LNCaP clone FGC (cell line): ENCODE measurements around the gene RABGAP1L.
"Not testable (repeated sequence)": the region's sequence is repeated elsewhere in the genome, so short reads cannot be mapped to it uniquely, and the experiment has no call there.

Experiments
- DNase-seq: peaks from one replicate; pipeline ENCODE4 v3.0.0-alpha.2; 2011; ENCODE audit warnings: low read depth
- H3K4me3 ChIP-seq: 2 replicates; pipeline ENCODE4 v1.5.1; 2011; ENCODE audit warnings: mild to moderate bottlenecking, low read depth, low read length, control low read depth
- TF ChIP-seq, protein P1 (sequence below): IDR thresholded peaks from 2 replicates; pipeline ENCODE4 v1.5.1; 2012; ENCODE audit warnings: mild to moderate bottlenecking; ENCODE audit not compliant: control insufficient read depth, insufficient read depth; ENCODE audit errors: extremely low read depth

The RABGAP1L gene

DNA sequence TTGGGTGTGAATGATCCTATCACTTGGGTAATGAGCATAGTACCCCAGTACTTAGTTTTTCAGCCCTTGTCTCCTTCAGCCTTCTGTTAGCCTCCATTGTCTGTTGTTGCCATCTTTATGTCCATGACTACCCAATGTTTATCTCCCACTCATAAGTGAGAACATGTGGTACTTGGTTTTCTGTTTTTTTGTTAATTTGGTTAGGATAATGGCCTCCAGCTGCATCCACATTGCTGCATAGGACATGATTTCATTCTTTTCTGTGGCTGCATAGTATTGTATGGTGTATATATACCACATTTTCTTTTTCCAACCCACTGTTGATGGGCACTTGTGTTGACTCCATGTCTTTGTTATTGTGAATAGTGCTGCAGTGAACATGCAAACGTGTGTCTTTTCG is 248.8 kb downstream of the RABGAP1L start:
- no peak overlapping the region for H3K4me3 ChIP-seq
- TF ChIP-seq, protein P1, sequence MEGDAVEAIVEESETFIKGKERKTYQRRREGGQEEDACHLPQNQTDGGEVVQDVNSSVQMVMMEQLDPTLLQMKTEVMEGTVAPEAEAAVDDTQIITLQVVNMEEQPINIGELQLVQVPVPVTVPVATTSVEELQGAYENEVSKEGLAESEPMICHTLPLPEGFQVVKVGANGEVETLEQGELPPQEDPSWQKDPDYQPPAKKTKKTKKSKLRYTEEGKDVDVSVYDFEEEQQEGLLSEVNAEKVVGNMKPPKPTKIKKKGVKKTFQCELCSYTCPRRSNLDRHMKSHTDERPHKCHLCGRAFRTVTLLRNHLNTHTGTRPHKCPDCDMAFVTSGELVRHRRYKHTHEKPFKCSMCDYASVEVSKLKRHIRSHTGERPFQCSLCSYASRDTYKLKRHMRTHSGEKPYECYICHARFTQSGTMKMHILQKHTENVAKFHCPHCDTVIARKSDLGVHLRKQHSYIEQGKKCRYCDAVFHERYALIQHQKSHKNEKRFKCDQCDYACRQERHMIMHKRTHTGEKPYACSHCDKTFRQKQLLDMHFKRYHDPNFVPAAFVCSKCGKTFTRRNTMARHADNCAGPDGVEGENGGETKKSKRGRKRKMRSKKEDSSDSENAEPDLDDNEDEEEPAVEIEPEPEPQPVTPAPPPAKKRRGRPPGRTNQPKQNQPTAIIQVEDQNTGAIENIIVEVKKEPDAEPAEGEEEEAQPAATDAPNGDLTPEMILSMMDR: no peak
- DNase-seq: no peak

DNA sequence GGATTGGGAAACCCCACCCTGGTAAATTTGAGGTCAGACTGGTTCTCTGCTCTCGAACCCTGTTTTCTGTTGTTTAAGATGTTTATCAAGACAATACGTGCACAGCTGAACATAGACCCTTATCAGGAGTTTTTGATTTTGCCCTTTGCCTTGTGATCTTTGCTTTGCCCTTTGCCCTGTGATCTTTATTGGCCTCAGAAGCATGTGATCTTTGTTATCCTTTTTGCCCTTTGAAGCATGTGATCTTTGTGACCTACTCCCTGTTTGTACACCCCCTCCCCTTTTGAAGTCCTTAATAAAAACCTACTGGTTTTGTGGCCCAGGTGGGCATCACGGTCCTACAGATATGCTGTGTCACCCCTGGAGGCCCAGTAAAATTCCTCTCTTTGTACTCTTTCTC is 250.5 kb downstream of the RABGAP1L start:
- not testable (repeated sequence) for DNase-seq, H3K4me3 ChIP-seq

DNA sequence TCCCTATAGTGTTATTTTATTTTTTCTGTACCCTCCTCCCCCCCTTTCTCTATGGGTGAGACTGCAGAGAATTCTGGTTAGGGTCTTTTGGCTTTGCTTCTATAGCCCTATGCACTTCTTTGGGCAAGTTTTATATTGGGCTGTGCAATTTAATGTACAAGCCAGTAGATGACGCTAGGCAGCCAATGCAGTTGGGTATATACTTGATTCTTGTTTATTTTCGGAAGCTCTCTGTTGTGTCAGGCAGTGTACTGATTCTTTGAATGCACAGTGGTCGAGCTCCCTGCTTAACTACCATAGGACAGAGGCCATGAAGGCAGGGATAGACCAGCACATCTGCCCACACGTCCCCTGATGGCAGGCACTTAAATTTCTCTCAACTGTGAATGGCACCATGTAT is 254.3 kb downstream of the RABGAP1L start:
- no peak for DNase-seq

DNA sequence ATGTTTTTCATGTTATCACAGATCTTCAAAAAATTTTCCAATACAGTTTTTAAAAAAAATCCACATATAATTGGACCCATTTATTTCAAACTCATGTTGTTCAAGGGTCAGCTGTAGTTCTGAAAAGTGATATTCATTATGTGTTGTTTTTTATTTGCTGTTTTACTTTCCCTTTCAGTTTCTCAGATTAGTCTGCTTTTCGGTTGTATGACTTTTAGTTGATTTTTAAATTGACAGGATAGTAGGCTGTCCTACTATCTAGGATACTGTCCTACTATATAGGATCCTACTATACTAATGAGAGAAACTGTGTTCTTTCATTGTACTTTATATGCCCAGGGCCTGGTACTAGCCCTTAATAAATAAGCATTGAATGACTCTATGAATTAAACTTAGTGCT is 254.9 kb downstream of the RABGAP1L start:
- DNase-seq: no peak
- no peak overlapping the region for H3K4me3 ChIP-seq
- TF ChIP-seq, protein P1: no peak

More for the DNA sequence above, 254.3 kb downstream of the RABGAP1L start:
- TF ChIP-seq, protein P1: peak; percentile 50
- no peak overlapping the region for H3K4me3 ChIP-seq

DNA sequence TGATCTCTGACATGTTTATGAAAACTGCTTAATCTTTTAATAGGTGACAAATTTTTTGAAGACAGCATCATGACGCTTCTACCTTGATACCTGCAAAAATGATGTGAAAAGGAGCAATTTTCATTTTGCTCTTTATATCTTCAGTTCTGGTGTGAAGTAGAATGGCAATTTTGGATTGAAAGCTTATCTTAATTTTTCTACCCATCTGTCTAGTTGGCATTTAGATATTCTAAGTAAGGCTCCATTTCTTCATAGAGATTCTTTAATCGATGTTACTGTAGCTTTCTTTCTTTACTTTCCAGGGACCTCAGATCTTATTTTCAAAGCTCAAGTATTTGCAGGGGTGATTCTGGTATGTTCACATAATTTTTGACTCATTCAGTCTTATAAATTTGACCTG is 256.2 kb downstream of the RABGAP1L start:
- H3K4me3 ChIP-seq: no peak overlapping the region
- TF ChIP-seq, protein P1: no peak
- DNase-seq: no peak

DNA sequence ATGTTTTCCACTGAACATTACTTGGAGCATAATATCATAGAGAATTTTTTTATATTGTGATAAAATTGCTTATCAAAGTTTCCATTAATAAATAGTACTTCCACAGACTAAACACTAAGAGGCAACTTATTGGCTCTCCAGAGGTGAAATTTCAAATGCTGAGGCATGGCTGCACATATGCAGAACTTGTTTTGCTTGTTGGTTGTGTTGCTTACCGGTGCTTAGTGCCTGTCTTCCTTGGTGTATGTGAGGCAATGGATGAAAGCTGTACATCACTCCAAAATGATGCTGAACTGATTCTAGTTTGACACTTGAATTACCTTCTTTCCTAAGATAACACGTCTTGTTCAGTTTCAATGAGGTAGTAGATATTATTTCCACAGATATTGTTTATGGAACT is 258.6 kb downstream of the RABGAP1L start:
- TF ChIP-seq, protein P1: no peak
- no peak overlapping the region for H3K4me3 ChIP-seq
- DNase-seq: no peak

DNA sequence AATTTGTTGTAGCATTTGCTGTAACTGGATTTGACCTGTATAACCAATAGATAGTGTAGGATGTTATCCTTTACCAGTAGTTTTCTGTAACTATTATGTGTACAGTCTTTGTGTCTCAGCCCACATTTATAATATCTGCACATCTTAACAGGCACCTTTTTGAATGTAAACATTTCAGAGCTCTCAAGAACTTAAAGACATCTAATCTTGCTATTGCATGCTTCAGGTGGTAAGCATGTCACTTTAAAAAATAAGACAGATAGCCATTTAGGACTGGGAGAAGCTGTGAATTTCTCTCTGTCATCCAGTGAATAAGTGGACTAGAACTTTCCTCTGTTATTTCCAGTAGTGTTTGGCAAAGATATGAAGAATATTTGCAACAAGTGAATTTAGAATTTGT is 265.8 kb downstream of the RABGAP1L start:
- H3K4me3 ChIP-seq: no peak overlapping the region
- TF ChIP-seq, protein P1: no peak
- DNase-seq: no peak
